HFF-Myc (cell line): ENCODE data around the gene NLRP13.
"Not testable (repeated sequence)": the region's sequence is repeated elsewhere in the genome, so short reads cannot be mapped to it uniquely, and the experiment has no call there.

Source experiments
- DNase-seq: peaks from one replicate; pipeline ENCODE4 v3.0.0-alpha.2; 2011; ENCODE audit warnings: low read depth; ENCODE audit errors: extremely low read depth
- H3K4me3 ChIP-seq: replicated peaks from 2 replicates; pipeline ENCODE4 v1.5.1; 2011; ENCODE audit warnings: low read depth, mild to moderate bottlenecking, control low read depth, low read length
- CTCF ChIP-seq: IDR thresholded peaks from 2 replicates; pipeline ENCODE4 v1.5.1; 2012; ENCODE audit warnings: mild to moderate bottlenecking, low read depth, low read length, control low read depth; ENCODE audit errors: missing control alignments

The NLRP13 gene

GRCh38 chr19:55947532-55947931 lies 15.4 kb upstream of the NLRP13 start, which contains the start of gene NLRP8:
NLRP8 (plus strand) TSS chr19:55947832.
- no peak for TF ChIP-seq CTCF
- H3K4me3 ChIP-seq = no peak within 1 kb of the TSS
- no peak for DNase-seq

- no peak overlapping the region for H3K4me3 ChIP-seq
- no peak for TF ChIP-seq CTCF
- no peak for DNase-seq
Measured at GRCh38 chr19:55940306-55940705, 8.2 kb upstream of the NLRP13 start.

- no peak for DNase-seq
- no peak for TF ChIP-seq CTCF
- H3K4me3 ChIP-seq = no peak overlapping the region
Measured at GRCh38 chr19:55939206-55939605, 7.1 kb upstream of the NLRP13 start.

- no peak for TF ChIP-seq CTCF
- H3K4me3 ChIP-seq = no peak overlapping the region
- no peak for DNase-seq
Measured at GRCh38 chr19:55935206-55935605, 3.1 kb upstream of the NLRP13 start.

- no peak overlapping the region for H3K4me3 ChIP-seq
- no peak for TF ChIP-seq CTCF
- DNase-seq = no peak
Measured at GRCh38 chr19:55930996-55931515, 1.1 kb downstream of the NLRP13 start.

GRCh38 chr19:55929258-55929657 lies 2.9 kb downstream of the NLRP13 start:
- DNase-seq, H3K4me3 ChIP-seq: not testable (repeated sequence)

- no peak overlapping the region for H3K4me3 ChIP-seq
- no peak for TF ChIP-seq CTCF
- no peak for DNase-seq
Measured at GRCh38 chr19:55927991-55928390, 4.1 kb downstream of the NLRP13 start.

GRCh38 chr19:55923556-55923955 lies 8.6 kb downstream of the NLRP13 start:
- no peak overlapping the region for H3K4me3 ChIP-seq
- TF ChIP-seq CTCF = no peak
- no peak for DNase-seq
